IMR-90 (cell line): Measurements from ENCODE around the gene FAM43B. TPM values are rescaled to one million over a fixed set of nuclear protein-coding genes. Genes with fewer than 3 reads are reported as not detected.

Source experiments
- ATAC-seq: fragments of 200-7000 bp; cut with Tn5 transposase; 2 replicates; pipeline ENCODE4 v1.9.1; 2020; ENCODE audit warnings: low read depth, mild to moderate bottlenecking, moderate library complexity
- BruUV-seq: library from RNA; stranded (reverse); fragments of 400-500 nt; replicated peaks from 2 replicates; lab custom pipeline; 2021; lab: Mats Ljungman, UMichigan
- CTCF ChIA-PET: fragments of 300-600 bp; formaldehyde crosslinking; extraction: SDS; loops from one replicate; lab custom pipeline; 2021; ENCODE audit warnings: antibody characterized with exemption; lab: Yijun Ruan, JAX
- POLR2A ChIA-PET: fragments of 300-600 bp; sonication (Branson Sonifier 250); formaldehyde crosslinking; loops from one replicate; lab custom pipeline; 2022; ENCODE audit warnings: antibody characterized with exemption; ENCODE audit not compliant: unreplicated experiment; lab: Charles Lee
- DNase-seq: peaks from one replicate; pipeline ENCODE4 v3.0.0; 2013
- H2AFZ ChIP-seq: replicated peaks from 2 replicates; pipeline ENCODE3; 2013; ENCODE audit warnings: low read length, mild to moderate bottlenecking; ENCODE audit not compliant: poor library complexity
- H2AK5ac ChIP-seq: 2 replicates; pipeline ENCODE4 v1.6.1; 2013; ENCODE audit warnings: low read depth, low read length, inconsistent platforms
- H2AK9ac ChIP-seq: replicated peaks from 2 replicates; pipeline ENCODE3; 2013; ENCODE audit warnings: mild to moderate bottlenecking, low read depth, low read length, moderate library complexity; ENCODE audit not compliant: poor library complexity
- H2BK120ac ChIP-seq: 2 replicates; pipeline ENCODE4 v1.6.1; 2013; ENCODE audit warnings: low read depth, low read length, inconsistent platforms
- H2BK15ac ChIP-seq: 3 replicates; pipeline ENCODE4 v1.6.1; 2013; ENCODE audit warnings: low read depth, low read length, inconsistent platforms
- H2BK20ac ChIP-seq: 2 replicates; pipeline ENCODE4 v1.6.1; 2013; ENCODE audit warnings: low read depth, mild to moderate bottlenecking, inconsistent platforms, low read length, moderate library complexity
- H2BK5ac ChIP-seq: 2 replicates; pipeline ENCODE4 v1.6.1; 2013; ENCODE audit warnings: mild to moderate bottlenecking, low read depth, low read length, inconsistent platforms; ENCODE audit not compliant: poor library complexity, severe bottlenecking
- H3K14ac ChIP-seq: replicated peaks from 2 replicates; pipeline ENCODE4 v1.6.1; 2013; ENCODE audit warnings: low read depth, low read length, inconsistent platforms
- H3K18ac ChIP-seq: 2 replicates; pipeline ENCODE4 v1.6.1; 2013; ENCODE audit warnings: low read depth, low read length, control low read depth
- H3K23ac ChIP-seq: 2 replicates; pipeline ENCODE4 v1.6.1; 2013; ENCODE audit warnings: low read depth, low read length, inconsistent platforms
- H3K27ac ChIP-seq: 2 replicates; pipeline ENCODE4 v1.5.1; 2013; ENCODE audit warnings: mild to moderate bottlenecking, control low read depth, low read length; ENCODE audit not compliant: insufficient read depth
- H3K27me3 ChIP-seq: 2 replicates; pipeline ENCODE4 v1.6.1; 2013; ENCODE audit warnings: low read length; ENCODE audit not compliant: control insufficient read depth, insufficient read depth
- H3K36me3 ChIP-seq: 2 replicates; pipeline ENCODE4 v1.6.1; 2013; ENCODE audit warnings: low read length, mixed read lengths; ENCODE audit not compliant: control insufficient read depth, insufficient read depth
- H3K4ac ChIP-seq: 2 replicates; pipeline ENCODE4 v1.6.1; 2013; ENCODE audit warnings: low read depth, low read length, inconsistent platforms
- H3K4me1 ChIP-seq: 2 replicates; pipeline ENCODE4 v1.6.1; 2013; ENCODE audit warnings: low read length, mixed read lengths; ENCODE audit not compliant: control insufficient read depth, insufficient read depth
- H3K4me2 ChIP-seq: 2 replicates; pipeline ENCODE4 v1.6.1; 2013; ENCODE audit warnings: low read depth, mild to moderate bottlenecking, control low read depth, low read length, moderate library complexity
- H3K4me3 ChIP-seq: 2 replicates; pipeline ENCODE4 v1.5.1; 2013; ENCODE audit warnings: low read depth, mild to moderate bottlenecking, control low read depth, low read length, moderate library complexity; ENCODE audit not compliant: insufficient read depth
- H3K56ac ChIP-seq: 2 replicates; pipeline ENCODE4 v1.6.1; 2013; ENCODE audit warnings: low read length, inconsistent platforms; ENCODE audit not compliant: insufficient read depth; ENCODE audit errors: extremely low read depth
- H3K79me1 ChIP-seq, 2 experiments: 2 replicates each; pipeline ENCODE4 v1.6.1; 2013; ENCODE audit warnings: low read length in 2 of 2, inconsistent platforms in 1 of 2, low read depth in 1 of 2
- H3K9ac ChIP-seq: 2 replicates; pipeline ENCODE4 v1.6.1; 2013; ENCODE audit warnings: low read depth, low read length, control low read depth
- H3K9me1 ChIP-seq: 2 replicates; pipeline ENCODE4 v1.6.1; 2013; ENCODE audit warnings: low read length, inconsistent platforms; ENCODE audit not compliant: insufficient read depth
- H3K9me3 ChIP-seq: 2 replicates; pipeline ENCODE4 v1.6.1; 2013; ENCODE audit warnings: low read length; ENCODE audit not compliant: control insufficient read depth, insufficient read depth
- H4K20me1 ChIP-seq: 2 replicates; pipeline ENCODE4 v1.6.1; 2013; ENCODE audit warnings: low read length, inconsistent platforms; ENCODE audit not compliant: insufficient read depth
- H4K5ac ChIP-seq: 2 replicates; pipeline ENCODE4 v1.6.1; 2013; ENCODE audit warnings: mild to moderate bottlenecking, low read depth, low read length, control low read depth
- H4K8ac ChIP-seq, 2 experiments: 2 replicates each; pipeline ENCODE4 v1.6.1; 2013; ENCODE audit warnings: low read depth in 2 of 2, low read length in 2 of 2, control low read depth in 1 of 2, inconsistent platforms in 1 of 2
- H4K91ac ChIP-seq: 2 replicates; pipeline ENCODE4 v1.6.1; 2013; ENCODE audit warnings: low read depth, low read length, inconsistent platforms; ENCODE audit not compliant: insufficient read depth
- BHLHE40 ChIP-seq: fragments of 150-350 bp; IDR thresholded peaks from 2 replicates; pipeline ENCODE4 v1.6.1; 2016; ENCODE audit warnings: mild to moderate bottlenecking, low read depth, low read length
- CEBPB ChIP-seq: IDR thresholded peaks from 2 replicates; pipeline ENCODE4 v1.6.1; 2012; ENCODE audit warnings: low read depth, low read length, improper control_type of control experiment
- CHD1 ChIP-seq: IDR thresholded peaks from 2 replicates; pipeline ENCODE4 v1.6.1; 2012; ENCODE audit warnings: low read depth, low read length, improper control_type of control experiment
- CTCF ChIP-seq: conservative IDR thresholded peaks from 2 replicates; pipeline ENCODE4 v1.5.1; 2012; ENCODE audit warnings: mild to moderate bottlenecking, low read depth, low read length, improper control_type of control experiment
- ELK1 ChIP-seq: fragments of 150-350 bp; IDR thresholded peaks from 2 replicates; pipeline ENCODE4 v1.6.1; 2016; ENCODE audit warnings: low read depth, mild to moderate bottlenecking, low read length, moderate library complexity, borderline replicate concordance
- FOS ChIP-seq: fragments of 150-350 bp; IDR thresholded peaks from 2 replicates; pipeline ENCODE4 v1.6.1; 2016; ENCODE audit warnings: low read depth, low read length
- MAFK ChIP-seq: IDR thresholded peaks from 2 replicates; pipeline ENCODE4 v1.6.1; 2012; ENCODE audit warnings: low read depth, low read length, improper control_type of control experiment
- MAZ ChIP-seq: IDR thresholded peaks from 2 replicates; pipeline ENCODE4 v1.6.1; 2012; ENCODE audit warnings: low read depth, mild to moderate bottlenecking, low read length, improper control_type of control experiment, moderate library complexity, borderline replicate concordance
- MXI1 ChIP-seq: IDR thresholded peaks from 2 replicates; pipeline ENCODE4 v1.6.1; 2012; ENCODE audit warnings: low read depth, mild to moderate bottlenecking, low read length, moderate library complexity, borderline replicate concordance
- NFE2L2 ChIP-seq: fragments of 150-350 bp; IDR thresholded peaks from 2 replicates; pipeline ENCODE4 v1.6.1; 2016; ENCODE audit warnings: low read depth, mild to moderate bottlenecking, low read length
- POLR2A ChIP-seq: IDR thresholded peaks from 2 replicates; pipeline ENCODE4 v1.6.1; 2012; ENCODE audit warnings: mild to moderate bottlenecking, low read depth, low read length
- RAD21 ChIP-seq: IDR thresholded peaks from 2 replicates; pipeline ENCODE4 v1.6.1; 2012; ENCODE audit warnings: low read length, improper control_type of control experiment
- RCOR1 ChIP-seq: IDR thresholded peaks from 2 replicates; pipeline ENCODE4 v1.6.1; 2012; ENCODE audit warnings: mild to moderate bottlenecking, low read length, improper control_type of control experiment; ENCODE audit not compliant: insufficient replicate concordance
- RFX5 ChIP-seq: IDR thresholded peaks from 2 replicates; pipeline ENCODE4 v1.8.0; 2012; ENCODE audit warnings: low read depth, mild to moderate bottlenecking, low read length, moderate library complexity
- SMC3 ChIP-seq: fragments of 150-350 bp; IDR thresholded peaks from 2 replicates; pipeline ENCODE4 v1.6.1; 2016; ENCODE audit warnings: low read depth, mild to moderate bottlenecking, antibody characterized with exemption, low read length, moderate library complexity
- USF2 ChIP-seq: fragments of 150-350 bp; IDR thresholded peaks from 2 replicates; pipeline ENCODE4 v1.6.1; 2017; ENCODE audit warnings: mild to moderate bottlenecking, antibody characterized with exemption, low read length, low read depth
- whole genome bisulfite sequencing, 2 experiments: methylation state at CpG; one replicate each; pipeline versions ENCODE4 v1.1.5 to v1.1.7; 2013; ENCODE audit warnings: missing lambda C conversion rate in 2 of 2; ENCODE audit not compliant: insufficient read length in 1 of 2; ENCODE audit errors: extremely low coverage in 2 of 2; 5-methylcytosine and 5-hydroxymethylcytosine counted together
- dilution Hi-C: fragments of 300-500 bp; cut with HindIII; formaldehyde crosslinking; loops from one replicate; pipeline ENCODE4 v1.14.3; 2018; ENCODE audit warnings: low sequenced_read_pairs; ENCODE audit not compliant: unreplicated experiment
- in situ Hi-C: fragments of 300-500 bp; cut with MboI; formaldehyde crosslinking; loops from 3 replicates; pipeline ENCODE4 v1.14.3; 2019; ENCODE audit warnings: low sequenced_read_pairs, inconsistent platforms, mixed read lengths
- intact Hi-C: fragments of 100-400 bp; cut with micrococcal nuclease; formaldehyde crosslinking; loops from 2 replicates; pipeline ENCODE4 v1.10.0; 2022
- polyA plus RNA-seq, 3 experiments: library from polyadenylated mRNA; depleted of rRNA; stranded (reverse); fragments of >200 nt; gene quantifications; 2 replicates each; pipeline ENCODE4 v1.2.3, GENCODE V29; 2012; ENCODE audit warnings: low replicate concordance in 1 of 3
- total RNA-seq: library from RNA; depleted of rRNA; stranded (reverse); fragments of >200 nt; gene quantifications from 2 replicates; pipeline ENCODE4 v1.2.3, GENCODE V29; 2012

The FAM43B gene
- total and polyA plus RNA-seq, 2 of the 4 experiments (the other 2 are of a cell fraction) = 0.05 TPM; not detected in 1

- Histone ChIP-seq H3K36me3 (no peaks in the 10 kb centered on the region), H2BK120ac (no peak overlapping the region), H3K27ac (no peak overlapping the region), H2BK20ac (no peak overlapping the region), H3K9me3 (peaks cover 2% of the 10 kb centered on the region; the same call in 1 of the 2 replicates), H3K4me1 (no peaks in the 10 kb centered on the region), H2AFZ (no peak overlapping the region), H2BK5ac (no peak overlapping the region), H3K4ac (no peak overlapping the region), H3K4me2 (no peak overlapping the region), H3K18ac (no peak overlapping the region), H2BK15ac (no peak overlapping the region), H3K23ac (no peak overlapping the region), H3K14ac (no peak overlapping the region), H3K9me1 (no peaks in the 10 kb centered on the region), H4K20me1 (no peaks in the 10 kb centered on the region), H3K4me3 (no peak overlapping the region), H3K27me3 (peaks cover 46% of the 10 kb centered on the region), H3K9ac (no peak overlapping the region), H4K91ac (no peak overlapping the region), H4K5ac (no peak overlapping the region), H2AK5ac (no peak overlapping the region), H4K8ac (no peak overlapping the region), H3K56ac (no peak overlapping the region), H3K79me1 (no peaks in the 10 kb centered on the region), H2AK9ac (no peak overlapping the region)
- ChIA-PET CTCF (no interaction called here), POLR2A (no interaction called here)
- TF ChIP-seq RFX5 (no peak), CEBPB (no peak), NFE2L2 (no peak), RCOR1 (no peak), MXI1 (no peak), USF2 (no peak), POLR2A (no peak), RAD21 (no peak), FOS (no peak), CHD1 (no peak), CTCF (no peak), MAFK (no peak), ELK1 (no peak), MAZ (no peak), SMC3 (no peak), BHLHE40 (no peak)
- DNase-seq = peak; percentile 44
- in situ Hi-C loops = loop anchor here (25.0 kb wide), 1 partner anchor 672 kb away; no protein-coding TSS in a partner anchor
- BruUV-seq = no TSS peak
- dilution Hi-C loops = no loop called here
- ATAC-seq = no peak
- WGBS, 2 experiments = 80% methylated on average over 1 of the region's 1 CpG; no CpG with 5 or more reads in 1 of the 2 experiments
- intact Hi-C loops = no loop called here
Measured at GRCh38 chr1:20540281-20540680, 12.1 kb upstream of the FAM43B start.
